GM23338 (cell line): Measurements from ENCODE around the gene GTPBP4.

Experiments
- CREB1 ChIP-seq: fragments of 250-450 bp; sonication (Bioruptor Pico); IDR thresholded peaks from 2 replicates; pipeline ENCODE4 v1.5.0; 2020; ENCODE audit warnings: low read depth, mild to moderate bottlenecking, moderate library complexity
- CTCF ChIP-seq, 2 experiments: fragments of 200-600 bp in 1 of 2; sonication (generic) in 1 of 2; conservative IDR thresholded peaks; 2 replicates each; pipeline versions ENCODE4 v1.5.1 to v1.6.1; 2016 to 2017; ENCODE audit warnings: antibody characterized with exemption in 2 of 2, low read depth in 2 of 2, mild to moderate bottlenecking in 2 of 2, moderate library complexity in 1 of 2
- ETS1 ChIP-seq: IDR thresholded peaks from 2 replicates; pipeline ENCODE4 v1.6.1; 2016; ENCODE audit warnings: antibody characterized with exemption
- EZH2 ChIP-seq: fragments of 200-600 bp; sonication (generic); IDR thresholded peaks from one replicate; pipeline ENCODE4 v1.8.0; 2017; ENCODE audit warnings: antibody characterized with exemption, mild to moderate bottlenecking, low read depth; ENCODE audit not compliant: unreplicated experiment
- EZH2phosphoT487 ChIP-seq: fragments of 200-600 bp; sonication (generic); IDR thresholded peaks from one replicate; pipeline ENCODE4 v1.8.1; 2018; ENCODE audit warnings: antibody characterized with exemption; ENCODE audit not compliant: unreplicated experiment
- JUNB ChIP-seq: IDR thresholded peaks from one replicate; pipeline ENCODE4 v1.6.1; 2016; ENCODE audit warnings: antibody characterized with exemption; ENCODE audit not compliant: unreplicated experiment
- NANOG ChIP-seq: IDR thresholded peaks from 2 replicates; pipeline ENCODE4 v1.6.1; 2016; ENCODE audit warnings: antibody characterized with exemption, borderline replicate concordance
- POLR2AphosphoS5 ChIP-seq: IDR thresholded peaks from 2 replicates; pipeline ENCODE4 v1.6.1; 2016; ENCODE audit warnings: antibody characterized with exemption, low read depth
- REST ChIP-seq: IDR thresholded peaks from one replicate; pipeline ENCODE4 v1.6.1; 2018; ENCODE audit warnings: antibody characterized with exemption; ENCODE audit not compliant: unreplicated experiment
- STAT1 ChIP-seq: IDR thresholded peaks from one replicate; pipeline ENCODE4 v1.6.1; 2016; ENCODE audit warnings: antibody characterized with exemption; ENCODE audit not compliant: unreplicated experiment
- ZNF331 ChIP-seq: fragments of 250-450 bp; sonication (Bioruptor Pico); IDR thresholded peaks from 2 replicates; pipeline ENCODE4 v1.5.0; 2020; ENCODE audit warnings: low read depth, mild to moderate bottlenecking, moderate library complexity

GRCh38 chr10:953836-954235 lies 34.4 kb upstream of the GTPBP4 start:
- no peak for TF ChIP-seq EZH2
- TF ChIP-seq REST: no peak
- TF ChIP-seq CTCF (conservative IDR thresholded peaks at IDR 0.05; ENCODE audit: low read depth in 2 of 2): no peak
- no peak for TF ChIP-seq EZH2phosphoT487
- no peak for TF ChIP-seq CREB1 (CRISPR knock-in tag)
- TF ChIP-seq POLR2AphosphoS5: no peak
- no peak for TF ChIP-seq JUNB
- no peak for TF ChIP-seq ZNF331 (CRISPR knock-in tag)
- no peak for TF ChIP-seq STAT1
- TF ChIP-seq NANOG: no peak
- no peak for TF ChIP-seq ETS1
